ENCODE measurements around the gene APLF.

The APLF gene

DNA sequence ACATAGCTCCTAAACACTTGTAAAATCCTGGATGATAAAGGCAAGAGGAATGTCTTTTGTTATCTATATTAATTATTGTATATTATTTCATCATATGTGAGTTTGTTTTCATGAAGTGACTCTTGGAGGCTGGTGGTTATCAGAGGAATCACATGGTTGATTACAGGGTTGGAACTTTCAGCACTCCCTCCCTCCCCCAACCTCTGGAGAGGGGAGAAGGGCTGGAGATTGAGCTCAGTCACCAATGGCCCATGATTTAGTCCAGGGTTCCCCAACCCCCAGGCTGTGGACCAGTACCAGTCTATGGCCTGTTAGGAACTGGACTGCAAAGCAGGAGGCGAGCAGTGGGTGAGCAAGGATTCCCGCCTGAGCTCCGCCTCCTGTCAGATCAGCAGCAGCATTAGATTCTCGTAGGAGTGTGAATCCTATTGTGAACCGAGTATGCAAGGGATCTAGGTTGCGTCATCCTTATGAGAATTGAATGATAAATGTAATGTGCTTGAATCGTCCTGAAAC lies 38.0 kb upstream of the APLF start:
- Mint-ChIP-seq H3K9me3 (no peaks in the 10 kb centered on the region), H3K27me3 (ENCODE audit: low read depth) (no peaks in the 10 kb centered on the region), H3K27ac (peak overlapping the region in 1 of 3 experiments; percentile 80), H3K36me3 (ENCODE audit: low read depth) (no peaks in the 10 kb centered on the region), H3K4me3 (no peak overlapping the region), H3K4me1 (peaks cover 19% of the 10 kb centered on the region)
- TF ChIP-seq, protein P1, sequence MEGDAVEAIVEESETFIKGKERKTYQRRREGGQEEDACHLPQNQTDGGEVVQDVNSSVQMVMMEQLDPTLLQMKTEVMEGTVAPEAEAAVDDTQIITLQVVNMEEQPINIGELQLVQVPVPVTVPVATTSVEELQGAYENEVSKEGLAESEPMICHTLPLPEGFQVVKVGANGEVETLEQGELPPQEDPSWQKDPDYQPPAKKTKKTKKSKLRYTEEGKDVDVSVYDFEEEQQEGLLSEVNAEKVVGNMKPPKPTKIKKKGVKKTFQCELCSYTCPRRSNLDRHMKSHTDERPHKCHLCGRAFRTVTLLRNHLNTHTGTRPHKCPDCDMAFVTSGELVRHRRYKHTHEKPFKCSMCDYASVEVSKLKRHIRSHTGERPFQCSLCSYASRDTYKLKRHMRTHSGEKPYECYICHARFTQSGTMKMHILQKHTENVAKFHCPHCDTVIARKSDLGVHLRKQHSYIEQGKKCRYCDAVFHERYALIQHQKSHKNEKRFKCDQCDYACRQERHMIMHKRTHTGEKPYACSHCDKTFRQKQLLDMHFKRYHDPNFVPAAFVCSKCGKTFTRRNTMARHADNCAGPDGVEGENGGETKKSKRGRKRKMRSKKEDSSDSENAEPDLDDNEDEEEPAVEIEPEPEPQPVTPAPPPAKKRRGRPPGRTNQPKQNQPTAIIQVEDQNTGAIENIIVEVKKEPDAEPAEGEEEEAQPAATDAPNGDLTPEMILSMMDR (IDR thresholded peaks at IDR 0.05; ENCODE audit: unreplicated experiment in 3 of 3), result no peak

DNA sequence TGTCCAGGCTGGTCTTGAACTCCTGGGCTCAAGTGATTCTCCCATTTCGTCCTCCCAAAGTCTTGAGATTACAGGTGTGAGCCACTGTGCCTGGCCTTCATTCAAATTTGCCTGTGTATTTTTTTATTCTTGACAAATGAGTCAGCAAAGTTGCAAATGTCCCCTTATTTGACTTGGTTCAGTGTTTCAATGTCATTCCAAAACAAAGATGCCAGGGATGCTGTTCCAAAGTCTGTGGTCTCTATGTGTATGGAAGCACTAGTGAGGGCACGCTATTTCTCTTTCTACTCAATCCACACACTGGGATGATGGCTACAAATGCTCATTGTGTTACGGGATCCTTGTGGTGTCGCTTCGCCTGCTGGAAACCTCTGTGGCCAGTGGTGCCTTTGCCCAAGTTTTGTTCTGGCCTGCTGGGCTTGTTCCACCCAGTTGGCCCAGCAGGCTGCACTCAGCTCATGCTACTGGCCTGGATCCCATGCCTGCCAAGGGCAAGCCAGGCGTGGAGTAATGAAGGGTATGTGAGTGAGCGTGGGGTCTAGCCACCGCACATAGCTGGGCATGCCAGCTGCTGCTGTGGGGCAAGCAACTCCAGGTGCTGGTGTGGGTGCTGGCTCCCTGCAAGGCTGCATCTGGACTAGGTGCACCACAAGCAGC lies 35.9 kb upstream of the APLF start:
- H3K4me1 Mint-ChIP-seq, result peaks cover 33% of the 10 kb centered on the region
- H3K36me3 Mint-ChIP-seq (ENCODE audit: low read depth), result no peaks in the 10 kb centered on the region
- H3K27me3 Mint-ChIP-seq (ENCODE audit: low read depth), result no peaks in the 10 kb centered on the region
- H3K4me3 Mint-ChIP-seq, result no peak overlapping the region
- no peaks in the 10 kb centered on the region for H3K9me3 Mint-ChIP-seq
- TF ChIP-seq, protein P1 (IDR thresholded peaks at IDR 0.05; ENCODE audit: unreplicated experiment in 3 of 3), result no peak
- no peak overlapping the region for H3K27ac Mint-ChIP-seq

DNA sequence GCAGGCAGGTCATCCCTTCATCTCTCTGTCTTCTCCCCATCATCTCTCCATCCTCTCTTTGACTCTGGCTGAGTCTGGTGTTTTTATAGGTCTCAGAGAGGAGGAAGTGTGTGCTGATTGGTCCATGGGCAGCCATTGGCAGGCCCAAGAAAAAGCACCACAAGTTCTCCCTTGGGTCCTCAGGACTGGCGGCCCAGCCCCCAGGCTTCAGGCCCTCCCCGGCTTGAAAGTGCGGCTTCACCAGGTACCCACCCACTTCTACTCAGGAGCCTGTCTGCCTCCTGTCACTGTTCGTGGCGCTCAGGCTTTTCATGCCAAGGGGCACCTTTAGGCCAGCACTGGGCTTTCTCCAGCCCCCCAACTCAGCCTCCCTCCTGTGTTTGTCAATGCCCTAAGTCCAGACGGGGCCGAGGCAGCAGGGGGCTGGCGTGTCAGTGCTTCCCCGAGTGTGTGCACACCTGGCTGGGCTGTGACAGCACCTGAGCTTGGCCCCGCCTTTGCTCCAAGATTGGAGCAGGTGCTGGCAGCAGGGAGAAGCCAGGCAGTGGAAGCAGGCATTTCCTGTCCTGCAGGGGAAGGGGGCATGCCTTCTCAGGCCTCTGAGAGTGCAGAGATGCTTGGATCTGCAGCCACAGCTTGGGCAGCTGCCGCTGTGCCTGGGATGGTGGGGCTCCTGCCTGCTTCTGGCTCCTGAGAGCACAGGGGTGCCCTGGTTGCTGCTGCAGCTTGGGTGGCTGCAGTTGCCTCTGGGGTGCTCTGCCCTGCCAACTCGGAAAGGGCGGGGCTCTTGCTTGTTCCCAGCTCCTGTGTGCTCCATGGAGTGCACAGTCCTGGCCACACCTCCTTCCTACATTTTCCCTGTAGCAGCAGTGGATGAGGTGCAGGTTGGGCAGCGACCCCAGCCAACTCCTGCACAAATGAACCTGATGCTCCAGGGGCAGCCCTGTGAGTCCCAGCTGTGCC lies 34.4 kb upstream of the APLF start:
- Mint-ChIP-seq H3K27ac (no peak overlapping the region), H3K4me3 (no peak overlapping the region), H3K9me3 (no peaks in the 10 kb centered on the region), H3K36me3 (ENCODE audit: low read depth) (no peaks in the 10 kb centered on the region), H3K27me3 (ENCODE audit: low read depth) (no peaks in the 10 kb centered on the region), H3K4me1 (peaks cover 37% of the 10 kb centered on the region)
- TF ChIP-seq, protein P1 (IDR thresholded peaks at IDR 0.05; ENCODE audit: unreplicated experiment in 3 of 3), result no peak

DNA sequence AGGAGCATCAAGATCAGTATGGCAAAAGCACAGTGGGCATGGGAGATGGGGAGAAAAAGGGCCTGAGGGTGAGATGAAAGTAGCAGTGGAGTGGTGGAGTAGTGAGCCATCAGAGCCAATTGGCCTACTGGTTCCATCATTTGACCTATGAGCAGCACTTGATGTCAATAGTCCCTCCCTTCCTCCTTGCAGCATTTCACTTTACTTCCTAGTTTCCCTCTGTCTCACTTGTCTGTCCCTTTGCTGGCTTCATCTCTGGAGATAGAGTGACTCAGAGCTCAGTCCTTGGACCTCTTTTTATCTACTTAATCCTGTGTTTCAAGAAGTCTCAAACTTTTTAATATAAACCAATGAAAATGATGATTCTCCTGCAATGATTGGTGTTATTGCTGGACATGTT lies 32.4 kb upstream of the APLF start:
- H3K36me3 Mint-ChIP-seq (ENCODE audit: low read depth), result no peaks in the 10 kb centered on the region
- H3K27ac Mint-ChIP-seq, result peak overlapping the region in 1 of 3 experiments; percentile 83
- TF ChIP-seq, protein P1 (IDR thresholded peaks at IDR 0.05; ENCODE audit: unreplicated experiment in 3 of 3), result no peak
- no peaks in the 10 kb centered on the region for H3K9me3 Mint-ChIP-seq
- H3K4me3 Mint-ChIP-seq, result no peak overlapping the region
- H3K4me1 Mint-ChIP-seq, result peaks cover 37% of the 10 kb centered on the region
- H3K27me3 Mint-ChIP-seq (ENCODE audit: low read depth), result no peaks in the 10 kb centered on the region

DNA sequence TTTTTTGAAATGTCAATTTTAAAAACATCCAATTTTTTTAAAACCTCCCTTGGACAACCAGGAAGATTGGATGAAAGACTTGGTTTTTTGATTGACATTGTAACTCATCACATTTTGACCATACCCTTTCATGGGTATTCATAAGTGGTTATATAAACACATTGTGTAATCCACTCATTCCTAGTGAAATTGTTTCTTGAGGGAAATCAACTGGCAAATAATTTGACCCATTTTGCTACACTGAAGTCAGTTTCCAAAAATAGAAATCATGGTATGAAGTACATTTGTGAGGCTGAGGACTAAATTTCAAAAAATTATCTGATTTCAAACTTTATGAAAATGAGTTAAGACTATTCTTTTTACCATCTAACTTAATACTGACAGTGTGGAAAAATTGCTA lies 31.8 kb upstream of the APLF start:
- H3K4me3 Mint-ChIP-seq, result no peak overlapping the region
- H3K36me3 Mint-ChIP-seq (ENCODE audit: low read depth), result no peaks in the 10 kb centered on the region
- peak overlapping the region in 1 of 3 experiments; percentile 83 for H3K27ac Mint-ChIP-seq
- H3K9me3 Mint-ChIP-seq, result no peaks in the 10 kb centered on the region
- peaks cover 42% of the 10 kb centered on the region for H3K4me1 Mint-ChIP-seq
- TF ChIP-seq, protein P1 (IDR thresholded peaks at IDR 0.05; ENCODE audit: unreplicated experiment in 3 of 3), result no peak
- H3K27me3 Mint-ChIP-seq (ENCODE audit: low read depth), result no peaks in the 10 kb centered on the region

Data from nephron (organoid).